ENCODE measurements around the gene PACRG. TPM values are rescaled to one million over a fixed set of nuclear protein-coding genes. Genes with fewer than 3 reads are reported as not detected.

PACRG gene
- total RNA-seq, 2 donors from 2014 or later = 13.0 TPM; not detected in 1

DNA sequence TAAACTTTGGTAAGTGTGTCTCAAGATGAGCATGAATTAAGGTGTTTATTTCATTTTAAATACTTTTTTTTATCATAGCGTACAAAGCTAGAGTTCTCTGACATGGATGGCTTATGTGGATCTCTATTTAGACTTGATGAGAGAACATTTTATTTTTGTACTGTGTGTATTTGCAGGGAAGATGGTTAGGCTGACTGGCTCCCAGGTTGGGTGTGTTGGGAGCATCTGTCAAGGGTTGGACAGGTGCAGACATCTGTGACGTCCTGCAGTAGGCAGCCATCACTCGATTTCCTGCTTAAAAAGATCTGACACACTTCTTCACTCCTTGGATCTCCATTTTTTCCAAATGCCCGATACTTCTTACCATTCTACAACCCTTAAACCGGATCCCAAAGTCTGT lies 464.8 kb downstream of the PACRG start:
- no peak for ATAC-seq (ENCODE audit: insufficient number of reproducible peaks, low FRiP score, low read depth)

DNA sequence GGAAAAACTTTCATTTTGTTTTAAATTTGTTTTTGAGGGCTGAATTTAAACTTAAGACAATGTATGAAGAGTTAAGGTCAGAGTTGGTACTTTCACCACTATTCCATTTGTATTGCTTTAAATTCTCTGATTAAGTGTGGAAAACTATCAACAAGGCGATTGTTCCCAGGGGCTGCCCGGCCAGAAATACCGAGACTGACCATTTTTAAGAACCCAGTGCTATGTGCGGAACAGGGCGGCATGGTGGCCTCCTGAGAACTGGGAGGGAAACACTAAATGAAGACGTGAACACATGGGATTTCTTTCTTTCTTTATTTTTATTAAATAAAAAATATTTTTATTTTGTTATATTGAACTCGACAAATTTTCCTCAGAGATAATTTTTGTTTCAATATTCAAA lies 465.6 kb downstream of the PACRG start:
- no peak overlapping the region for H3K4me3 ChIP-seq
- no peak for TF ChIP-seq CTCF (IDR thresholded peaks at IDR 0.05)
- H3K27ac ChIP-seq = no peak overlapping the region
- no peaks in the 10 kb centered on the region for H3K27me3 ChIP-seq (replicated peaks; ENCODE audit: insufficient read depth)
- ATAC-seq (ENCODE audit: insufficient number of reproducible peaks, low FRiP score, low read depth) = no peak
- H3K36me3 ChIP-seq = no peaks in the 10 kb centered on the region
- no peaks in the 10 kb centered on the region for H3K9me3 ChIP-seq
- DNase-seq (ENCODE audit: low spot score) = no peak
- no peaks in the 10 kb centered on the region for H3K4me1 ChIP-seq (ENCODE audit: control insufficient read depth in 1 of 2, low read depth in 2 of 2)

More for the DNA sequence above, 464.8 kb downstream of the PACRG start:
- H3K36me3 ChIP-seq = no peaks in the 10 kb centered on the region
- H3K27me3 ChIP-seq (replicated peaks; ENCODE audit: insufficient read depth) = no peaks in the 10 kb centered on the region
- H3K4me1 ChIP-seq (ENCODE audit: control insufficient read depth in 1 of 2, low read depth in 2 of 2) = no peaks in the 10 kb centered on the region
- no peak for TF ChIP-seq CTCF (IDR thresholded peaks at IDR 0.05)
- no peaks in the 10 kb centered on the region for H3K9me3 ChIP-seq
- DNase-seq (ENCODE audit: low spot score) = no peak
- H3K27ac ChIP-seq = no peak overlapping the region
- H3K4me3 ChIP-seq = no peak overlapping the region

DNA sequence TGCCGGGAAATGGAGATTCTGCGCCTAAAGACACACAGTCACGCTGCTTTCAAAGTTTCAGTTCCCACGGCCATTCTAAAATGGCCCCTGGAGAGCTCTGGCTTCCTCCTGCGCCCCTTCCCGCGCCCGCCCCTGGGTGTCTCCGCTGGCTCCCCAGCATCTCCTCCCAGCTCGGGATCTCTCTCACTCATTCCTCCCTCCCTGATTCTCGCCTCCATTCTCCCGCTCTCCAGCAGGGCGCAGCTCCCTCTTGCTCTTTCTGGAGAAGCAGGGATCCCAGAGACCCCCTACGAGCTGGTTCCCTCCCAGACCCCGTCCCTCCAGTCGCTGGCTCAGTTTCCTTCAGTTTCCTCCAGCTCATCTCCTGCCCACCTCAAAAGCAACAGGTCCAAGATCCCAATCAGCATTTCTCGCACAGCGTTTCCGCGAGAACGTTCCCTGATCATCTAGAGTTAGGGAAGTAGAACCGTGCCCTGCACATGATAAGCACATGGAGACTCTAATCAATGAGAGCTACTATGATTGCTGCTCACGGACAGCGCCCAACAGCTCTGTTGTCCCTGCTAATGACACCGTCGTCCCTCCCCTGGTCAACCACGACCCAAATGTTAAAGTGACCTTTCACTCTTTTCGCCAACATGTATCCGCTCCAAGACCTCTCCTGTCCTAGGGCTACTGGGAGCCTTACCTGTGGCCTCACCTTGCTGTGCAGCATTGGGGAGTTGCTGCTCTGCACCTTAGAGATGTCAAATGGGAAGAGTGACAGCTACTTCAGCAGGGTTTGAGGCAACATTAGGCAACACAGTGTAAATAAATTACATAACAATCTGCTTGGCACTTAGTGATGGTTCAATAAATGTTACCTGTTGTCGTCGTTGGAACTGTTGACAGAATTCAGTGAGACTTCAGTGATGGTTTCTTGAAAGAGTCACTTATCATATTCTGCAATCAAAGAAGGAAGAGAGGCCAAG lies 468.2 kb downstream of the PACRG start:
- no peak overlapping the region for H3K27ac ChIP-seq
- DNase-seq (ENCODE audit: low spot score) (no peak), ATAC-seq (ENCODE audit: insufficient number of reproducible peaks, low FRiP score, low read depth) (no peak)
- TF ChIP-seq CTCF (IDR thresholded peaks at IDR 0.05) = no peak
- no peaks in the 10 kb centered on the region for H3K27me3 ChIP-seq (replicated peaks; ENCODE audit: insufficient read depth)
- no peaks in the 10 kb centered on the region for H3K4me1 ChIP-seq (ENCODE audit: control insufficient read depth in 1 of 2, low read depth in 2 of 2)
- no peaks in the 10 kb centered on the region for H3K9me3 ChIP-seq
- no peak overlapping the region for H3K4me3 ChIP-seq
- no peaks in the 10 kb centered on the region for H3K36me3 ChIP-seq

DNA sequence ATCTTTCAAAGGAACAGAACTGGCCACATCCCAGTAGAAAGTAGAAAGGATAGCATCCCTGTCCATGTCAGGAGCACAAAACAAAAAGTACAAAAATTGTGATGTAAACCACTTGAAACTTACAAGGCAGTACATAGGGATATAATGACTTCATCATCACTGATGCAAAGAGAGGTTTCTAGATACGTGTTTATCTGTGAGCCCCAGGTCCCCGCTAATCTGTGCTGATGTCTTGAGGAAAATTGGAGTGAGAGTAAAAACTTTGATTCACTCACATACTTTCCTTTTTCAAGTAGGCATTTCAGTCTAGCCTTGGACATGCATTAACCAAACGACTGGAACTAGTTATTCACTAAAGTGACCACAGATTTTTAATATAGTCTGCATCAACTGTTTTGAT lies 470.1 kb downstream of the PACRG start:
- ATAC-seq (ENCODE audit: insufficient number of reproducible peaks, low FRiP score, low read depth) (no peak), DNase-seq (ENCODE audit: low spot score) (no peak)
- no peaks in the 10 kb centered on the region for H3K4me1 ChIP-seq (ENCODE audit: control insufficient read depth in 1 of 2, low read depth in 2 of 2)
- no peaks in the 10 kb centered on the region for H3K36me3 ChIP-seq
- no peak for TF ChIP-seq CTCF (IDR thresholded peaks at IDR 0.05)
- no peaks in the 10 kb centered on the region for H3K9me3 ChIP-seq
- no peak overlapping the region for H3K4me3 ChIP-seq
- no peaks in the 10 kb centered on the region for H3K27me3 ChIP-seq (replicated peaks; ENCODE audit: insufficient read depth)
- H3K27ac ChIP-seq = no peak overlapping the region

- no peaks in the 10 kb centered on the region for H3K27me3 ChIP-seq (replicated peaks; ENCODE audit: insufficient read depth)
- no peaks in the 10 kb centered on the region for H3K4me1 ChIP-seq (ENCODE audit: control insufficient read depth in 1 of 2, low read depth in 2 of 2)
- no peak overlapping the region for H3K4me3 ChIP-seq
- H3K9me3 ChIP-seq = no peaks in the 10 kb centered on the region
- no peaks in the 10 kb centered on the region for H3K36me3 ChIP-seq
- ATAC-seq (ENCODE audit: insufficient number of reproducible peaks, low FRiP score, low read depth) (no peak), DNase-seq (ENCODE audit: low spot score) (no peak)
- no peak for TF ChIP-seq CTCF (IDR thresholded peaks at IDR 0.05)
- no peak overlapping the region for H3K27ac ChIP-seq
These were observed 470.6 kb downstream of the PACRG start for GRCh38 chr6:163198396-163198795.

Data from thoracic aorta (tissue), 2 donors.